K562 (cell line): ENCODE data around the gene ISG20L2. TPM values are rescaled to one million over a fixed set of nuclear protein-coding genes. Genes with fewer than 3 reads are reported as not detected.

ENCODE experiments used
- CHD1 ChIP-seq: fragments of 200-600 bp; sonication (generic); IDR thresholded peaks from one replicate; pipeline ENCODE4 v1.6.1; 2012; ENCODE audit warnings: mild to moderate bottlenecking, moderate library complexity, low read length, inconsistent platforms
- CTBP1 ChIP-seq: fragments of 450-650 bp; IDR thresholded peaks from 2 replicates; pipeline ENCODE4 v1.6.1; 2016; ENCODE audit warnings: borderline replicate concordance
- DPF2 ChIP-seq: fragments of 450-650 bp; IDR thresholded peaks from 2 replicates; pipeline ENCODE4 v1.6.1; 2016
- PHB ChIP-seq: fragments of 250-450 bp; sonication (Bioruptor Pico); IDR thresholded peaks from 2 replicates; pipeline ENCODE4 v1.5.0; 2021
- POLR2AphosphoS5 ChIP-seq: IDR thresholded peaks from 2 replicates; pipeline ENCODE4 v1.6.1; 2011; ENCODE audit warnings: mild to moderate bottlenecking, low read depth, low read length, moderate library complexity; ENCODE audit not compliant: control insufficient read depth, insufficient read depth
- TBP ChIP-seq: optimal IDR thresholded peaks from 2 replicates; pipeline ENCODE3; 2011; ENCODE audit warnings: low read depth, low read length, improper control_type of control experiment
- TCF3 ChIP-seq: sonication (generic); formaldehyde crosslinking; IDR thresholded peaks from 2 replicates; pipeline ENCODE4 v1.4.0; 2020; ENCODE audit warnings: mild to moderate bottlenecking, missing genetic modification reagents
- TEAD1 ChIP-seq, 2 experiments: fragments of 450-650 bp in 1 of 2; sonication (generic) in 1 of 2; formaldehyde crosslinking; IDR thresholded peaks; 2 replicates each; pipeline versions ENCODE4 v1.4.0 to v1.8.0; 2020 to 2022; ENCODE audit warnings: mild to moderate bottlenecking in 2 of 2, missing genetic modification reagents in 1 of 2
- ZNF134 ChIP-seq: fragments of 250-450 bp; sonication (Bioruptor Pico); conservative IDR thresholded peaks from 2 replicates; pipeline ENCODE4 v1.4.0; 2020
- polyA plus RNA-seq, 8 experiments: library from polyadenylated mRNA; depleted of rRNA in 4 of 8; stranded (reverse) in 5 of 8; unstranded in 3 of 8; fragments of >200 nt; fragmentation: Nextera tagmentation in 2 of 8; fragmentation: Illumina TruSeq in 1 of 8; extraction: Ambion mirVana in 2 of 8; extraction: Trizol in 1 of 8; gene quantifications; 2 replicates each; pipeline versions ENCODE4 v1.2.1 to v1.2.3, GENCODE V29; 2011 to 2014; ENCODE audit warnings: inconsistent platforms in 1 of 8, missing spikeins in 1 of 8
- total RNA-seq, 7 experiments: library from RNA; depleted of rRNA in 6 of 7; stranded (reverse); fragments of >200 nt in 6 of 7; fragmentation: Illumina TruSeq in 2 of 7; extraction: Trizol in 2 of 7; gene quantifications; 2 replicates each; pipeline versions ENCODE4 v1.2.1 to v1.2.3, GENCODE V29; 2011 to 2021; ENCODE audit warnings: low replicate concordance in 1 of 7
- TF ChIP-seq, protein P1 (sequence below): sonication (generic); formaldehyde crosslinking; IDR thresholded peaks from 2 replicates; pipeline ENCODE4 v1.9.0; 2022; ENCODE audit warnings: mild to moderate bottlenecking, missing genetic modification reagents
- TF ChIP-seq, protein P2 (sequence below), 2 experiments: fragments of 450-650 bp in 1 of 2; sonication (generic) in 1 of 2; formaldehyde crosslinking in 1 of 2; IDR thresholded peaks in 1 of 2; conservative IDR thresholded peaks in 1 of 2; 2 replicates each; pipeline versions ENCODE4 v1.6.1 to v1.8.1; 2016 to 2023; ENCODE audit warnings: mild to moderate bottlenecking in 2 of 2, moderate library complexity in 2 of 2, inconsistent platforms in 1 of 2, missing genetic modification reagents in 1 of 2
- TF ChIP-seq, protein P3 (sequence below): fragments of 450-650 bp; IDR thresholded peaks from 2 replicates; pipeline ENCODE4 v1.6.1; 2017; ENCODE audit warnings: antibody characterized with exemption
- TF ChIP-seq, protein P4 (sequence below), 2 experiments: fragments of 450-650 bp; conservative IDR thresholded peaks; 2 replicates each; pipeline ENCODE4 v1.6.1; 2017; ENCODE audit warnings: mild to moderate bottlenecking in 2 of 2, moderate library complexity in 2 of 2
- TF ChIP-seq, protein P5 (sequence below), 2 experiments: IDR thresholded peaks; 2 replicates each; pipeline ENCODE4 v1.6.1; 2012; ENCODE audit warnings: improper control_type of control experiment in 2 of 2, low read depth in 2 of 2, low read length in 2 of 2, borderline replicate concordance in 1 of 2

ISG20L2 gene
- total and polyA plus RNA-seq, 9 of the 15 experiments (the other 6 are each of a cell fraction or from before 2014, with no cell fraction given), result 21.3 to 130 (median 50.3) TPM

DNA sequence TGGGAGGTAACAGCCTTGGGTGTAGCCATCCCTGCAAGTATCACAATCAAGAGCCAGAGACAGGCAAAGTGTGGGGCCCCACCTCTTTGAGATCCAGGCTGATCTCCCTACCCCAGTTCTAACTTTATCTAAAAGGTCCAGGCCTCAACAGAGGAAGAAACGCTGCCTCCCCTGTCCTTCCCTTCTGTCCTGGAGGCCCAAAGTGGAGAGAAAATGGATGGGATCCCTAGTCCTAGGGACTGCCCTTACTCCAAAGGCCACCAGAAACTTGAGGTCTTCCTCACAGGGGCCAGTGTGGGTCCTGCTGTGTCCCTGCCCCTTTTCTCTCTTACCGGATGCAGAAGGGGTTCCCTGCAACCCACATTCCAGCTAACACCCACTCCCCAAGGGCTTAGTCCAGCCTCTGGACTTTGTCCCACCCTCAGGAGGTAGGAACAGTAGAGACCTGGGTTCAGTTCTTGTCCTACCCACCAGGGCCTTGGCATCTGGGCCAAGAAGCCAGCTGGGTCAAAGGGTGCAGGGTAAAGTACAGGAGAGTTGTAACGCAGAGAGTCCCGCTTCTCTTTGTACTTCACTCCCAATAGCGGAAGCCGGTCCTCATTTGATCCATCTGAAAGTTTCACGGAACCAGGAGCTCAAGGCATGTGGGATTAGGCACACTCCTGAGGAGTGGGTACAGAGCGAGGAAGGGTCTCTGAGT is 21.0 kb upstream of the ISG20L2 start (continued):
- TF ChIP-seq, protein P1, sequence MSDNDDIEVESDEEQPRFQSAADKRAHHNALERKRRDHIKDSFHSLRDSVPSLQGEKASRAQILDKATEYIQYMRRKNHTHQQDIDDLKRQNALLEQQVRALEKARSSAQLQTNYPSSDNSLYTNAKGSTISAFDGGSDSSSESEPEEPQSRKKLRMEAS (CRISPR knock-in tag), result 0 out of 2 replicates have a peak, but pooled peaks have one; percentile 4
- TF ChIP-seq CHD1 (peak; percentile 23), ZNF134 (CRISPR knock-in tag) (peak; percentile 87), PHB (CRISPR knock-in tag) (peak; percentile 30; the same call in 1 of the 2 replicates), TEAD1 (CRISPR knock-in tag; IDR thresholded peaks at IDR 0.05) (0 out of 4 replicates have a peak, but pooled peaks of 1 of the 2 experiments have one; percentile 51), TCF3 (CRISPR knock-in tag) (peak; percentile 66), TBP (peak; percentile 45), POLR2AphosphoS5 (peak; percentile 17; the same call in 1 of the 2 replicates), DPF2 (0 out of 2 replicates have a peak, but pooled peaks have one; percentile 4), CTBP1 (peak; percentile 14; the same call in 1 of the 2 replicates)
- TF ChIP-seq, protein P2, sequence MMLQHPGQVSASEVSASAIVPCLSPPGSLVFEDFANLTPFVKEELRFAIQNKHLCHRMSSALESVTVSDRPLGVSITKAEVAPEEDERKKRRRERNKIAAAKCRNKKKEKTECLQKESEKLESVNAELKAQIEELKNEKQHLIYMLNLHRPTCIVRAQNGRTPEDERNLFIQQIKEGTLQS (IDR thresholded peaks at IDR 0.05), result no peak
- TF ChIP-seq, protein P2 (CRISPR knock-in tag; conservative IDR thresholded peaks at IDR 0.05), result 0 out of 2 replicates have a peak, but pooled peaks have one; percentile 26
- TF ChIP-seq, protein P3, sequence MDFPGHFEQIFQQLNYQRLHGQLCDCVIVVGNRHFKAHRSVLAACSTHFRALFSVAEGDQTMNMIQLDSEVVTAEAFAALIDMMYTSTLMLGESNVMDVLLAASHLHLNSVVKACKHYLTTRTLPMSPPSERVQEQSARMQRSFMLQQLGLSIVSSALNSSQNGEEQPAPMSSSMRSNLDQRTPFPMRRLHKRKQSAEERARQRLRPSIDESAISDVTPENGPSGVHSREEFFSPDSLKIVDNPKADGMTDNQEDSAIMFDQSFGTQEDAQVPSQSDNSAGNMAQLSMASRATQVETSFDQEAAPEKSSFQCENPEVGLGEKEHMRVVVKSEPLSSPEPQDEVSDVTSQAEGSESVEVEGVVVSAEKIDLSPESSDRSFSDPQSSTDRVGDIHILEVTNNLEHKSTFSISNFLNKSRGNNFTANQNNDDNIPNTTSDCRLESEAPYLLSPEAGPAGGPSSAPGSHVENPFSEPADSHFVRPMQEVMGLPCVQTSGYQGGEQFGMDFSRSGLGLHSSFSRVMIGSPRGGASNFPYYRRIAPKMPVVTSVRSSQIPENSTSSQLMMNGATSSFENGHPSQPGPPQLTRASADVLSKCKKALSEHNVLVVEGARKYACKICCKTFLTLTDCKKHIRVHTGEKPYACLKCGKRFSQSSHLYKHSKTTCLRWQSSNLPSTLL, result no peak
- TF ChIP-seq, protein P4, sequence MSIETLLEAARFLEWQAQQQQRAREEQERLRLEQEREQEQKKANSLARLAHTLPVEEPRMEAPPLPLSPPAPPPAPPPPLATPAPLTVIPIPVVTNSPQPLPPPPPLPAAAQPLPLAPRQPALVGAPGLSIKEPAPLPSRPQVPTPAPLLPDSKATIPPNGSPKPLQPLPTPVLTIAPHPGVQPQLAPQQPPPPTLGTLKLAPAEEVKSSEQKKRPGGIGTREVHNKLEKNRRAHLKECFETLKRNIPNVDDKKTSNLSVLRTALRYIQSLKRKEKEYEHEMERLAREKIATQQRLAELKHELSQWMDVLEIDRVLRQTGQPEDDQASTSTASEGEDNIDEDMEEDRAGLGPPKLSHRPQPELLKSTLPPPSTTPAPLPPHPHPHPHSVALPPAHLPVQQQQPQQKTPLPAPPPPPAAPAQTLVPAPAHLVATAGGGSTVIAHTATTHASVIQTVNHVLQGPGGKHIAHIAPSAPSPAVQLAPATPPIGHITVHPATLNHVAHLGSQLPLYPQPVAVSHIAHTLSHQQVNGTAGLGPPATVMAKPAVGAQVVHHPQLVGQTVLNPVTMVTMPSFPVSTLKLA (conservative IDR thresholded peaks at IDR 0.05), result 0 out of 4 replicates have a peak, but pooled peaks of 1 of the 2 experiments have one; percentile 3
- TF ChIP-seq, protein P5, sequence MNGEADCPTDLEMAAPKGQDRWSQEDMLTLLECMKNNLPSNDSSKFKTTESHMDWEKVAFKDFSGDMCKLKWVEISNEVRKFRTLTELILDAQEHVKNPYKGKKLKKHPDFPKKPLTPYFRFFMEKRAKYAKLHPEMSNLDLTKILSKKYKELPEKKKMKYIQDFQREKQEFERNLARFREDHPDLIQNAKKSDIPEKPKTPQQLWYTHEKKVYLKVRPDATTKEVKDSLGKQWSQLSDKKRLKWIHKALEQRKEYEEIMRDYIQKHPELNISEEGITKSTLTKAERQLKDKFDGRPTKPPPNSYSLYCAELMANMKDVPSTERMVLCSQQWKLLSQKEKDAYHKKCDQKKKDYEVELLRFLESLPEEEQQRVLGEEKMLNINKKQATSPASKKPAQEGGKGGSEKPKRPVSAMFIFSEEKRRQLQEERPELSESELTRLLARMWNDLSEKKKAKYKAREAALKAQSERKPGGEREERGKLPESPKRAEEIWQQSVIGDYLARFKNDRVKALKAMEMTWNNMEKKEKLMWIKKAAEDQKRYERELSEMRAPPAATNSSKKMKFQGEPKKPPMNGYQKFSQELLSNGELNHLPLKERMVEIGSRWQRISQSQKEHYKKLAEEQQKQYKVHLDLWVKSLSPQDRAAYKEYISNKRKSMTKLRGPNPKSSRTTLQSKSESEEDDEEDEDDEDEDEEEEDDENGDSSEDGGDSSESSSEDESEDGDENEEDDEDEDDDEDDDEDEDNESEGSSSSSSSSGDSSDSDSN (IDR thresholded peaks at IDR 0.05; ENCODE audit: borderline replicate concordance in 1 of 2, low read depth in 2 of 2, low read length in 2 of 2), result 0 out of 4 replicates have a peak, but pooled peaks of 1 of the 2 experiments have one; percentile 53
